GM18526 (cell line): ENCODE measurements around the gene ZNF787.

Experiments used
- POLR2A ChIP-seq: IDR thresholded peaks from 3 replicates; pipeline ENCODE4 v1.6.1; 2011; ENCODE audit not compliant: insufficient read length; ENCODE audit errors: extremely low read depth

Gene ZNF787

DNA sequence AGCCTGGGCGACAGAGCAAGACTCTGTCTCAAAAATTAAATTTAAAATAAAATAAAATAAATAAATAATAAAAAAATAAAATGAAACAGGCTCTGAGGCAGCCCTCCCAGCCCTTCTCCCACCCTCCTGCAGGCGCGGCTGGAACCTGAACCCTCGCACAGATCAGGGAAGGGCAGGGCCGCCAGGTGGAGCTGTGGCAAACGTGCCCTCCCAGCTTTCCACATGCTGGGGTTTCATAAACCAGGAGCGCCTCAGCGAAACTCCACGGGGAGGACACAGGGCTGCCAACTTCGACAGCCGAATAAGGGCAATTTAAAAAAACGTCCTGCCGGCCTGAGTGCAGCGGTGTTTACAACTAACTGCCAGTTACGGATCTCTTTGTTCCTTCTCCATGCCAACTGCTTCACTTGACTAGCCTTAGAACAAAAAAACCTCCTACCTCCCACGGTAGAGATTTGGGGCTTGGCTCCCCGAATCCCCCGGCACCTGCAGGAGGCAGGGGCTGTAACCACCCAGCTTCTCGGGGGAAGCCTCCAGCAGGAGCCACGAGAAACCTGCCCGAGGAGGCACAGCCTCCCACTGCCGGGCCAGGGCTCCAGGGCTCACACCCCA lies 15.9 kb downstream of the ZNF787 start:
- no peak for TF ChIP-seq POLR2A

DNA sequence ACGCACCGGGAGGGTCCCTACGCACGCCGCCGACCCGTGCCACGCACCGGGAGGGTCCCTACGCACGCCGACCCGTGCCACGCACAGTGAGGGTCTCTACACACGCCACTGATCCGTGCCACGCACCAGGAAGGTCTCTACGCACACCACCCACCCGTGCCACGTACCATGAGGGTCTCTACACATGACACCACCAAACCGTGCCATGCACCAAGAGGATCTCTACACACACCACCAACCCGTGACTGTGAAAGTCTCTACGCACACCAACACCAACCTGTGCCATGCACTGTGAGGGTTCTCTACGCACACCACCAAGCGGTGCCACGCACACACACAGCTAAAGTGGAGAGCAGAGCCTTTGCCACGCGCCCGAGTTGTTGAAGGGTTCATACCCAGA lies 16.7 kb downstream of the ZNF787 start:
- no peak for TF ChIP-seq POLR2A

DNA sequence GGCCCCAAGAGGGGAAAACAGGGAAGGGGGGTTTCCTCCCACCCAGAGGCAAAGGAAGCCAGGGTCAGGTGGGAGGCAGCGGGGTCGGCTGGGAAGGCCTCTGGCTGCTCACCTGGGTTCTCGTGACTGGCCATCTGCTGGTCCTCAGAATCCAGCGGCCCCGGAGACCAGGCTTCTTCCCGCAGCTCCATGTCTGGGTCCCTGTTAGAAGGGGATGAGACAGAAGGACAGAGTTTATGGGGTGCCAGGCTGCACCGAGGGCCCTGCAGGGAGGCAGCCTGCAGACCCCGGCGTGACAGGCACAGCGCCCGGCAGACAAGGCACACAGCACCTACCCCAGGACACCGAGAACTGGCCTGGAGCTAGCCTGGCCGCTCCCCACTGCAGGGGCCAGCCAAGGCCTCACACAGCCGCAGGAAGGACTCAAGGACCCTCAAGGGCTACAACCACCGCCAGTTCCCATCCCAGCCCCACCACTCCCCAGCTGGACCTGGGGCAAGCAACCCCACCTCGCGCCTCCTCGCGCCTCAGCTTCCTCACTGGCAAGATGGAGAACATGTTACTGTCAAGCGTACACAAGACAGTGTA lies 18.0 kb downstream of the ZNF787 start:
- no peak for TF ChIP-seq POLR2A

DNA sequence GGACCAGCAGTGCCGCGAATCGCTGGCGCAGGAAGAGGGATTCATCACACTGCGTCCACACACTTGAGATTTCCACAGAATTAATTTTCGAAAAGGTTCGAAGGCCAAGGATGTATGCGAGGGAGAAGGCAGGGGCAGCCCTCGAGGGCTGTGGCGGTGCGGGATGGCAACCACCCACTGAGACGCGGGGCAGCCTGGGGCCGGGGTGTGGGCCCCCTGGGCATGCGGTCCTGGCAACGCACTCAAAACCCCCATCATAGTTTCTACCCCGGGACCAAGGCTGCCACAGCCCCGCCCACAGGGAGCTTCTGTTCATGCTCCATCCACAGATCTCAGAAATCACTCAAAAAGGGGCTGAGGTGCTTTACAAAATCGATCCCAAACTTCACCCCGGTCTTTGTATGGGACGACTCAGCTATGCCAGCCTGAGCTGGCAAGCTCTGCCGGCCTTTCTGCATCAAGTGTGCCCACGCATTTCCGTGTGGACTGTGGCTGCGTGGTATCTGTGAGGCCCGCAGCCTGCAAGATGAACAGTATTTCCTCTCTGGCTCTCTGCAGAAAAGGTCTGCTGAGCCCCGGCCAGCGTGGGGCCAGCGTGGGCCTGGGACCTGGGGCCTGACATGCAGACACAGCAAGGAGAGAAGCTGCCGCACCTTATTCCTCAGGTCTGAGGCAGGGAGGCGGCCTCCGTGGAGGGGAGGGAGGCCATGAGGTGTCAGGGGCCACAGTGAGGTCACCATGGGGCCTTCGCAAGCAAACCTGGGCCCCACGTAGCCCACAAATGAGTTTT lies 19.2 kb downstream of the ZNF787 start:
- TF ChIP-seq POLR2A: no peak

DNA sequence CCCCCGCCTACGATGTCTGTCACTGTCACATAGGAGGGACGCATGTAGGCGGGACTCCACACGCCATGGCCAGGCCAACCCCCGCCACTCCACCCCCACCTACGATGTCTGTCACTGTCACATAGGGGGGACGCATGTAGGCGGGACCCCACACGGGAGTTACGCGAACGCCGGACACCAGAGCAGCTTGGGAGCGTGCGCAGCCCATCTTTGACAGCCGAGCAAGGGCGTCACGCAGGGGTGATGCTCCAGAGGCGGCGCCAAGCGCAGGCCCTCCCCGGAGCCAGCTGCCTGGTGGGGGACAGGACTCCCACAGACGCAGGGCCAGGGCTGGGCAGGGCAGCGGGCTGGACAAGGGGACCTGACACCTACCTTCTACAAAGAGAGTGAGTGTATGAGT lies 20.0 kb downstream of the ZNF787 start:
- TF ChIP-seq POLR2A: no peak

DNA sequence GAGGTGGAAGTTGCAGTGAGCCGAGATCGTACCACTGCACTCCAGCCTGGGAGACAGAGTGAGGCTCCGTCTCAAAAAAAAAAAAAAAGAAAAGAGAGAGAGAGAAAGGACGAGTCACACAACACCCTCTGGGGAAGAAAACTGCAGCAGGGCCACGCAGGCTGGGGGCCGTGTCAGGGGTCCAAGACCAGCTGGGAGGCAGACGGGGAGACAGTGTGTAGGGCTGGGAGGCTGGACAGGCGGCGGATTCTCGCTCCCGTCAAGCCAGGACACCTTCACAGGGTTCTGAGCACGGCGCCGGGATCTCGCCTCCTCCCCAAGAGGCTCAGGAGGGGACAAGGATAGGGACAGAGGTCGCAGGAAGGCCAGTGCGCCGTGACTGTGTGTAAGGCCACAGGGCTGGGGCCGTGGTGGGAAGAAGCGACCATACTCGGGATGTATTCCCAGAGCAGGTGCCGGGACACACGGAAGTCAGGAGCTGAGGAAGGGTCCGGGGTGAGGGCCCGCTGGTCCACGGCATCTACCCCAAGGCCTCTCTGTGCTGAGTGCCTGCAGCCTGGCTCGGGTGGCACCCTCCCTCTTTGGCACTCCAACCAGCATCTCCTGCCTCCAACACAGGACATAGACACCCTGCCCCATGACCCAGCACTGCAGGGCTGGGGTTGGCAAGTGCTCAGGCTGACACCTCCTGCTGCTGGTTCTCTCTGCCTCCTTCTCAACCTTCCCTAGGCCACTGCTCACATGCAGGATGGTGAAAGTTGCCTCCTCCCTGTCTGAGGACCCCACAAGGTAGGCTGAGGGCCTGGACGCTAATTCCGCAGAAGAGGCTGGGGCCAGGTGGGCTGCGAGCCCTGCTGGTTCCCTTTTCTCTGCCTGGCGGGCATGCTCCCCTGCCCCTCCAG lies 21.2 kb downstream of the ZNF787 start:
- no peak for TF ChIP-seq POLR2A

DNA sequence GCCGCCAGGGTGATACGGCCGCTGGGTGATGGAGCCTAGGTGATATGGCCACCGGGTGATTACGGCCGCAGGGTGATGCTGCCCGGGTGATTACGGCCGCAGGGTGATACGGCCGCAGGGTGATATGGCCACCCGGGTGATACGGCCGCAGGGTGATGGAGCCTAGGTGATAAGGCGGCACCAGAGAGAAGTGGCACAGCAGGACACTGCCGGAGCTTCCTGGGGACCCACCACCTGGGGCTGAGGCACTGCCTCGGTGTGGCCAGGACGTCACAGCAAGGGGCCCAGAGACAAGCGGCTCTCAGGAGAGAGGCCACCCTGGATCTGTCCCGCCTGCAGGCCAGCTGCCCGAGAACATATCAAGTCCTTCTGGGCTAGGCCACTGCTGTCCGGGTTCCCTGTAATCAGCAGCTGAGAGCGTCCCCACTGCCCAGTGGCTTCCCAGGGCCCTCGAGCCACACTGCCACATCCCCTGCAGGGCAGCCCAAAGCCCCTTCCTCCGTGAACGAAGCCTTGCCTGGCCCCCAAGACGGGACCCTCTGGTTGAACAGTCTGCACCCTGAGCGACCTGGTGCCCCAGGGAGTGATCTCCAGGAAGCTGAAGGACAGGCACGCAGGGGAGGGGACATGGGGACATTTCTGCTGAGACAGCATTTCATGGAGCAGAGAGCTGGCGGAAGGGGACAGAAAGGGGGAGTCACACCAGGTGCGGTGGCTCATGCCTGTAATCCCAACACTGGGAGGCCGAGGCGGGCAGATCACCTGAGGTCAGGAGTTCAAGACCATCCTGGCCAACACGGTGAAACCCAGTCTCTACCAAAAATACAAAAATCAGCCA lies 22.1 kb downstream of the ZNF787 start:
- no peak for TF ChIP-seq POLR2A

DNA sequence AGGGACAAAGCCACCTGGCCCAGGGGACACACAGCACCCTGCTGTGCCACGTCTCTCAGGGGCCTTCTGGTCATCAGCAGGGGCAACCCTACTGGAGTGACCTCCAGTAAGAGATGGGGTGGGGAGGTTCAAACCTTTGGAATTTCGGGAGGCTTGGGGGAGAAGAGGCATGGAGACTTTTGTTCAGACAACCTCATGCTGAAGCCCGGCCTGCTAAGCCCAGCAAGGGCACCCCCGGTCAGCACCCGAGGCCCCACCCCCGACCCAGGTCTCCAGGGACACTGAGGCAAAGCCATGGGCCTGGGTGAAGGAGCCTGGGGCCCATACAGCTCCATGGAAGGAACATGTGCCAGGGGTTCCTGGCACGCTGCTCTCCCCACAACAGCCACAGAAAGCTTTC lies 23.3 kb downstream of the ZNF787 start:
- no peak for TF ChIP-seq POLR2A

DNA sequence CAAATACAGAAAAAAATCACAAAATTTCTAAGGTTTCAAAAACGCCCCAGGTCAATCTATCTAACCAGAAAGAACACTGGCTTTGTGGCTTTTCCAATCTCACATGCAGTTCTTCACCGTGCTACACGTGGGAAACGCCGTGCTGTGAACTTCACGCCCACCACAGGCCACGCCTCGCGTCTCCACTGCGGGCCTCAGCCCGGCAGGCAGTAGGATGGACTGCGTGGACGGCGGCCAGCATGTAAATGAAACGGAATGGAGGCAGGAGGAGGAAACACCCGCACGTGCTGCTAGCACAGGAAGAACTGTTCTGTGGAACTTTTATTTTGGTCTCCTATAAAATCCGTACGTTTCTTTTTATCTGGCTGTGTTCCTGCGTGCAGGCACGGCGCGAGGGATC lies 23.8 kb downstream of the ZNF787 start:
- TF ChIP-seq POLR2A: no peak

DNA sequence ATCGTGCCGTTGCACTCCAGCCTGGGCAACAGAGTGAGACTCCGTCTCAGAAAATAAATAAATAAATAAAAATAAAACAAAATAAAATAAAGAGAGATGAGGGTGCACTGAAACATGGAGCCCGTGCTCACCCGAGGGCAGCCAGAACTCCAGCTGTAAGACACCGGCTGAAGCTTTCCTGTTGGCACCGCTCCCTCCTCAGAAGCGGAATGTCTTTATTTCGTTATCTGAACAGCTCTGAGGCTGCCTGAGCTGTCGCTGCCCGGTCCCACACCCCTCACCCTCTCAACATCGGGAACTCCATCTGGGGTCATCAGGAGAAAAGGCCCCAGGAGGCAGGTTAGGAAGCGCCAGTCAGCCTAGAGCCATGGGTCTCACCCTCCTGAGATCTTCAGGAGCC lies 24.4 kb downstream of the ZNF787 start:
- no peak for TF ChIP-seq POLR2A

DNA sequence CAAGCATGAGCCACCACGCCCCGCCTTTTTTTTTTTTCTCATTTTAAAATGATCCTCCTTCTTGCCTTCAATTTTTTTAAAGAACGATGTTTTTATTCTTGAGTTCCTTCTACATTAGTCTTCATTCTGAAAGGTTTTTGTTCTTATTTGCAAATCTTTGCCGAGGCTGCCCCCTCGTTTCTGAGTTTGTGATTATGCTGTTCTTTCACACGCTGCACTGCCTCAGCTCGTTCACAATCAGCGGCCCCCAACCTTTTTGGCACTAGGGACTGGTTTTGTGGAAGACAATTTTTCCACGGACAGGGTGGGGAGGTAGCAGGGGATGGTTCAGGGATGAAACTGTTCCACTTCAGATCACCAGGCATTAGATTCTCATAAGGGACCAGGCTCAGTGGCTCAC lies 26.6 kb downstream of the ZNF787 start:
- TF ChIP-seq POLR2A: no peak

DNA sequence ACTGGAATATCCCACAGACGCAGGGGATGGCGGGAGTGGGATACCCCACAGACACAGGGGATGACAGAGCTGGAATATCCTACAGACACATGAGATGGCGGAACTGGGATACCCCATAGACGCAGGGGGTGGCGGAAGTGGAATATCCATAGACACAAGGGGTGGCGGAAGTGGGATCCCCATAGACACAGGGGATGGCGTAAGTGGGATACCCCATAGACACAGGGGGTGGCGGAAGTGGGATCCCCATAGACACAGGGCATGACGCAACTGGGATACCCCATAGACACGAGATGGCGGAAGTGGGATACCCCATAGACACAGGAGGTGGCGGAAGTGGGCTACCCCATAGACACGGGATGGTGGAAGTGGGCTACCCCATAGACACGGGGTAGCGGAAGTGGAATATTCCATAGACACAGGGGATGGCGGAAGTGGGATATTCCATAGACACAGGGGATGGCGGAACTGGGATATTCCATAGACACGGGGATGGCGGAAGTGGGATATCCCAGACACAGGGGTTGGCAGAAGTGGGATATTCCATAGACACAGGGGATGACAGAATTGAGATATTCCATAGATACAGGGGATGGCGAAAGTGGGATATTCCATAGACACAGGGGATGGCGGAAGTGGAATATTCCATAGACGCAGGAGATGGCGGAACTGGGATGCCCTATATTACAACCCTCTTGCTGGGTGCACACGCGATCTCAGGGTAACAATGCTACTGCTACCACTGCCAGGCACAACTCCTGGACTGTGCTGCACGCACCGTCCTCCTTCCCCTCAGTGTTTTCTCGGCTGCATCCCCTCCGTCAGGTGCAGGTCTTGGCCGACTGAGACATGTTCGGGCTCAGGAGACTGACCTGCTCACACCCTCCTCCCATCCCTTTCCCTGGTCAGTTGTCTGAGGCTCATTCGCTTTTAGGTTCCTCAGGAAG lies 28.1 kb downstream of the ZNF787 start:
- no peak for TF ChIP-seq POLR2A

DNA sequence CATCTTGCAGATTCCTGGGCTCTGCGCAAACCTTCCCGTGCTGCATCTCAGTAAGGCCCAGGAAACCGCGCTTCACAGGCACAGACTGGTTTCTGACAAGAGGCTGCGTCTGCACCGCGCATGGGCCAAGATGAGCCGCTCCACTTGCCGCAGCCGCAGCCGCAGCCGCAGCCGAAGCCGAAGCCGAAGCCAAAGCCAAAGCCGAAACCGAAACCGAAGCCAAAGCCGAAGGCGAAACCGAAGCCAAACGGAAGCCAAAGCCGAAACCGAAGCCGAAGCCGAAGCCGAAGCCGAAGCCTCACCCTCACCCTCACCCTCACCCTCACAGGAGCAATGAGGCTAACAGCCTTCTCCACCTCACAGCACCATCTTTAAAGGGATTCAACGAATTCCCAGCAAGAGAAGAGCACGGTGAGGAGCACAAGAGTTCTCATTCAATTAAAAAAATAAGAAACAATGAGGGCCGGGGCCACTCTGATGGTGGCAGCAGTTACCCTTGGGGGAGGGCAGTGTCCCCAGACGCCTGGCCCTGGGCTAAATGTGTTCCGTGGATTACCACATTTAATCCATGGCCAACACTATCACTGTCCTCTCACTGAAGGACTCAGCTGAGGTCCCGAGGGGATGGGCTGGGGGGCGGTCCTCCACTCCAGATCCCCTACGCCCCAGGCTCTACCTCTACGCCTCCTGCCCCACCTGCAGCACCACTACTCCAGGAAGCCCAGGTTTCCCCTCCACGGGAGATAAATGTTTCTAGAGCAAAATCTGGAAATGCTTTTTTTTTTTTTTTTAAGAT lies 29.1 kb downstream of the ZNF787 start:
- no peak for TF ChIP-seq POLR2A
